ENCODE measurements around the gene SDCCAG8. TPM values are rescaled to one million over a fixed set of nuclear protein-coding genes. Genes with fewer than 3 reads are reported as not detected.
"Not testable (repeated sequence)": the region's sequence is repeated elsewhere in the genome, so short reads cannot be mapped to it uniquely, and the experiment has no call there.

Gene SDCCAG8
- total RNA-seq, 1 donor from 2014 or later, result 105 TPM

GRCh38 chr1:243335292-243335691, 79.5 kb downstream of the SDCCAG8 start:
- no peak for DNase-seq

GRCh38 chr1:243336163-243336562, 80.3 kb downstream of the SDCCAG8 start:
- DNase-seq, result no peak

- DNase-seq, result not testable (repeated sequence)
These were observed 83.0 kb downstream of the SDCCAG8 start for GRCh38 chr1:243338848-243339247.

GRCh38 chr1:243341074-243341473, 85.2 kb downstream of the SDCCAG8 start:
- no peak for DNase-seq

GRCh38 chr1:243343970-243344937, 88.4 kb downstream of the SDCCAG8 start:
- DNase-seq, result no peak

- DNase-seq, result no peak
These were observed 89.4 kb downstream of the SDCCAG8 start for GRCh38 chr1:243345205-243345604.

- DNase-seq, result no peak
These were observed 90.2 kb downstream of the SDCCAG8 start for GRCh38 chr1:243346016-243346415.

- no peak for DNase-seq
These were observed 90.6 kb downstream of the SDCCAG8 start for GRCh38 chr1:243346468-243346867.

- no peak for DNase-seq
These were observed 92.5 kb downstream of the SDCCAG8 start for GRCh38 chr1:243348331-243348730.

GRCh38 chr1:243349128-243349527, 93.3 kb downstream of the SDCCAG8 start:
- DNase-seq, result no peak

- DNase-seq, result no peak
These were observed 95.5 kb downstream of the SDCCAG8 start for GRCh38 chr1:243351337-243351736.

GRCh38 chr1:243354511-243355153, 98.8 kb downstream of the SDCCAG8 start:
- no peak for DNase-seq

- DNase-seq, result no peak
These were observed 108.0 kb downstream of the SDCCAG8 start for GRCh38 chr1:243363832-243364231.

- DNase-seq, result no peak
These were observed 108.5 kb downstream of the SDCCAG8 start for GRCh38 chr1:243364330-243364729.

GRCh38 chr1:243364866-243365265, 109.0 kb downstream of the SDCCAG8 start:
- no peak for DNase-seq

- no peak for DNase-seq
These were observed 111.5 kb downstream of the SDCCAG8 start for GRCh38 chr1:243367314-243367713.

GRCh38 chr1:243374412-243374811, 118.6 kb downstream of the SDCCAG8 start:
- no peak for DNase-seq

- DNase-seq, result no peak
These were observed 119.8 kb downstream of the SDCCAG8 start for GRCh38 chr1:243375596-243375995.

GRCh38 chr1:243378669-243379068, 122.8 kb downstream of the SDCCAG8 start:
- no peak for DNase-seq

- DNase-seq, result no peak
These were observed 123.4 kb downstream of the SDCCAG8 start for GRCh38 chr1:243379208-243379607.

- DNase-seq, result no peak
These were observed 123.9 kb downstream of the SDCCAG8 start for GRCh38 chr1:243379706-243380105.

- no peak for DNase-seq
These were observed 132.4 kb downstream of the SDCCAG8 start for GRCh38 chr1:243388276-243388675.

GRCh38 chr1:243390162-243390791, 134.4 kb downstream of the SDCCAG8 start:
- DNase-seq, result no peak

Data from occipital lobe (tissue), 2 donors.